Small intestine (tissue), 7 donors: ENCODE results near the gene SMOC1. TPM values are rescaled to one million over a fixed set of nuclear protein-coding genes. Genes with fewer than 3 reads are reported as not detected.

Experiments used
- DNase-seq, 2 donors: peaks; one replicate each; pipeline versions ENCODE4 v3.0.0 to v3.0.0-alpha.2; 2013
- FAIRE-seq: peaks from 2 replicates; lab custom pipeline; 2012; peaks lifted over from hg19 to GRCh38; lab: Jason Lieb, UNC
- H3K27ac ChIP-seq, 3 donors: one replicate each; pipeline ENCODE4 v1.5.1; 2013; ENCODE audit warnings: low read length in 2 of 3, mild to moderate bottlenecking in 2 of 3, control low read depth in 1 of 3, inconsistent platforms in 1 of 3, low read depth in 1 of 3, moderate library complexity in 1 of 3
- H3K27me3 ChIP-seq, 3 donors: one replicate each; pipeline ENCODE4 v1.6.1; 2013; ENCODE audit warnings: low read length in 3 of 3, inconsistent platforms in 1 of 3; ENCODE audit not compliant: control insufficient read depth in 3 of 3, insufficient read depth in 3 of 3
- H3K36me3 ChIP-seq, 3 donors: one replicate each; pipeline ENCODE4 v1.6.1; 2013; ENCODE audit warnings: low read length in 3 of 3, inconsistent platforms in 1 of 3, low read depth in 1 of 3, mild to moderate bottlenecking in 1 of 3, moderate library complexity in 1 of 3; ENCODE audit not compliant: control insufficient read depth in 3 of 3, insufficient read depth in 2 of 3
- H3K4me1 ChIP-seq, 3 donors: one replicate each; pipeline ENCODE4 v1.6.1; 2013; ENCODE audit warnings: low read length in 2 of 3, inconsistent platforms in 1 of 3, low read depth in 1 of 3, mild to moderate bottlenecking in 1 of 3, moderate library complexity in 1 of 3; ENCODE audit not compliant: control insufficient read depth in 3 of 3, insufficient read depth in 2 of 3
- H3K4me3 ChIP-seq, 3 donors: one replicate each; pipeline ENCODE4 v1.5.1; 2013; ENCODE audit warnings: low read length in 3 of 3, control low read depth in 1 of 3, inconsistent platforms in 1 of 3, low read depth in 1 of 3, mild to moderate bottlenecking in 1 of 3, moderate library complexity in 1 of 3
- H3K9me3 ChIP-seq, 2 donors: one replicate each; pipeline ENCODE4 v1.6.1; 2013; ENCODE audit warnings: low read depth in 1 of 2, low read length in 1 of 2; ENCODE audit not compliant: control insufficient read depth in 2 of 2, insufficient read depth in 1 of 2
- WGBS, 3 donors: extraction: QIAGEN DNeasy Blood & Tissue Kit; methylation state at CpG; one replicate each; pipeline ENCODE4 v1.1.7; 2013; 5-methylcytosine and 5-hydroxymethylcytosine counted together
- polyA plus RNA-seq, 4 donors: library from polyadenylated mRNA; stranded (reverse) in 3 of 4; unstranded in 1 of 4; fragments of 200-250 nt in 3 of 4; fragments of 120-200 nt in 1 of 4; gene quantifications; one replicate each; pipeline versions ENCODE4 v1.2.1 to v1.2.3, GENCODE V29; 2013
- donor health status: healthy with polysubstance abuse.
- donor health status: control.
- donor health status: control.
- donor health status: Bipolar disorder and iron deficiency.
- donor health status: healthy.

SMOC1 gene
- polyA plus RNA-seq, 4 donors = 0.94 to 3.5 (median 1.9) TPM; not detected in 1

DNA sequence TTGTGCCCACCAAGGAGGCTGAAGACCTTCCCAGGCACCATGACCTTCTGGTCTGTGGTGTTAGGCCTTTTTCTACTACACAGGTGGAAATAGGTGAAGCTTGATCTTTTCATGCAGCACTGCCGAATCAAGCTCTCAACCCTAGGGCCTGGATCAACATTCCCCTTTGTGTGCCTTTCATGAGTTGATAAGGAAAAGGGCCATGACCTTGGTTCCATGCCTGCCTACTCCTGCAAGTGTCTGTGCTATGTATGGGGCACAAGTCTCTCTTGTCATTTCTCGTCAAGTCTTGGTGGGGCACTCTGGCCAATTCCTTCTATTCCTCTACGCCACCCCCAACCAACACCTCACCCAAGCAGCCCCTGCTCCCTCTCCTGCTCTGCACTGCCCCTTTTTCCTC lies 155.0 kb downstream of the SMOC1 start:
- 71 to 77% (median 74%) methylated on average over 3 of the region's 3 CpGs for WGBS, 3 donors
- FAIRE-seq = no peak
- Histone ChIP-seq H3K4me1 (no peaks in the 10 kb centered on the region), H3K4me3 (no peak overlapping the region), H3K9me3 (no peaks in the 10 kb centered on the region), H3K27ac (no peak overlapping the region), H3K27me3 (no peaks in the 10 kb centered on the region), H3K36me3 (no peaks in the 10 kb centered on the region)
- no peak for DNase-seq

DNA sequence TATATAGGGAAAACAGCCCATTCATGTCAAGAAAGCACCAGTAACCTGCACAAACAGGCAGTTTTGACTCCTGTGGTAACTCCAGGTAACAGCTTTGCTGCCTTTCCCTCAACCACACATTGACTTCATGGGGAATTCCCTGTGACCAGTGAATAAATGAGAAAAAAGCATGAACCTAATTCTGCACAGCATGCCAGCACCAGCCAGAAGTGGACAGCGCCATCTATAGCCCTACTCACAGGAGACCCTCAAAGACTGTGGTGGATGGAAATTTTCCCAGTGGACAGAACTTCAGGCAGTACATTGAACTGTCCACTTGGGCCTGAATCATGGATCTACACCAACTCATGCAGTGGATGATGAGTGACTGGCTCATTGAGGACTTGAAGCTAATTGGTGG lies 157.4 kb downstream of the SMOC1 start:
- Histone ChIP-seq H3K36me3 (no peaks in the 10 kb centered on the region), H3K27me3 (peaks cover 0 to 6% (median 1%) of the 10 kb centered on the region in 3 donors), H3K4me1 (no peaks in the 10 kb centered on the region), H3K4me3 (no peak overlapping the region), H3K9me3 (no peaks in the 10 kb centered on the region), H3K27ac (no peak overlapping the region)
- 53 to 68% (median 53%) methylated on average over 1 of the region's 1 CpG for WGBS, 3 donors
- FAIRE-seq = no peak
- DNase-seq = no peak

DNA sequence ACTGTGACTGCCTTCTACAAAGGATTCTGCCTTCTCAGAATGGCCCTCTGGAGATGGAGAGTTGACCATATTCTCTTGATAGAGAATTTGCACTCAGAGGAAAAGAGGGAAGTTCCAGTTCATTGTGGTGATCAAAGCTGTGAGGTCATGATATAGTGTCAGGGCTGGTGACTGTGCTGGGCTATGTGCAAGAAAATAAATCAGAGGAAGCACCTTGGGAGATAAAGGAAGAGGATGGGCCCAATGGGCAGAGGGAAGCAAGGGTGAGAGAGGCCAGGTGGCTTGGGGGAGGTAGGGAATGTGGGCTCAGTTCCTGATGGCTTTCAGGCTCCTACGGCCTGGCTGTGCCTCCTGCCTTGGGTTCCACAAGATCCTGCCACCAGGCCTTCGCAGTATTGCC lies 163.8 kb downstream of the SMOC1 start:
- Histone ChIP-seq H3K36me3 (no peaks in the 10 kb centered on the region), H3K27ac (no peak overlapping the region), H3K4me1 (peaks cover 0 to 6% (median 0%) of the 10 kb centered on the region in 3 donors), H3K9me3 (no peaks in the 10 kb centered on the region), H3K27me3 (peaks cover 0 to 10% (median 4%) of the 10 kb centered on the region in 3 donors), H3K4me3 (no peak overlapping the region)
- DNase-seq (no peak), FAIRE-seq (no peak)
- 79 to 100% (median 81%) methylated on average over 2 of the region's 2 CpGs for WGBS, 3 donors

DNA sequence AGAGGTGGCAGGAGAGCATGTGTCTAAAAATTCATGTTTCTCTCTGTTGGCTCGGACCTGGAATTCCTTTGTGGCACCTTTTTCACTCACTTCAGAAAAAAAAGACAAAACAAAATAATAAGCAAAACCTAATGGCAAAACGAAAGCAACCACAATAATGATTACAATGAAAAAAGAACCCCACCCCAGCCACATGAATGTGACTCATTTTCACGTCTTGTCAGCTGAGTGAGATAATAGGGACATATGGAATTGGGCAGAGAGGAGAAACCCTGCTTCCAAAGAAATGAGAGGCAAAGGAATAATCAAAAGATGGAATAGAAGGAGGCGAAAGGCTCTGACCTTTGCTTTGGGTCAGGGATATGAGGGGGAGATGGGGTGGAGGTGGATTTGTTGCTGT lies 166.1 kb downstream of the SMOC1 start:
- Histone ChIP-seq H3K4me3 (no peak overlapping the region), H3K36me3 (no peaks in the 10 kb centered on the region), H3K9me3 (no peaks in the 10 kb centered on the region), H3K4me1 (peaks cover 0 to 6% (median 0%) of the 10 kb centered on the region in 3 donors), H3K27ac (no peak overlapping the region), H3K27me3 (peaks cover 0 to 10% (median 4%) of the 10 kb centered on the region in 3 donors)
- 44 to 69% (median 51%) methylated on average over 4 of the region's 4 CpGs for WGBS, 3 donors
- no peak for FAIRE-seq
- DNase-seq = no peak

DNA sequence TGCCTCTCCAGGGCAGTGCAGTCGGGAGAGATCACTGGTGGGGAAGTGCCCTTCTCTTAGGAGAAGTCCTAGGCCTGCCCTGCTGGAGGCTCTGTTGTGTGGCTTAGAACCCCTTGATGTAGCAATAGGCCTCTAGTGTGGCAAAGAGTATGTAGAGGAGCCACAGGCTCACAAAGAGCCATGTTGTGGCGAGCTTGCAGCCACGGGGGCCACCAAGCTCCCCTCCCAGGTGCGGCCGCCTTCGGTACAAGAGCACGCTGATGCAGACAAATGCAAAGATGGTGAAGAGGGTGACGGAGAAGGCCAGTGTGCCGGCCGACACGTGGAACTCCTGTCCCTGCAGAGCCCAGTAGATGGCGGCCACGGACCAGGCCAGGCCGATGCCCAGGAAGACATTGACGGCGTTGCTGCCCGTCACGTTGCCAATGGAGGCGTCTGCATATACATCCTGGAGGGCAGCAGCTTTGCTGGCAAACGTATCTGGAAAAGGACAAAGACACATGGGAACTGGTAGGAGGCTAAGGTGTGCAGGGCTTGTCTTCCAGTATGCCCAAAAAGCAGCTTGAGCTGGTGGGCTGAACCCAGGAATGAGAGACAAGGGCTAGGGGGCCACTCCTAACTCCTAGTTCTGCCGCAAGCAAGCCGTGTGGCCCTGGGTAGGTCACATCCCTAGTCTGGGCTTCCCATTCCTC lies 166.8 kb downstream of the SMOC1 start:
- WGBS, 3 donors = 21 to 40% (median 40%) methylated on average over 22 of the region's 22 CpGs
- no peak for FAIRE-seq

DNA sequence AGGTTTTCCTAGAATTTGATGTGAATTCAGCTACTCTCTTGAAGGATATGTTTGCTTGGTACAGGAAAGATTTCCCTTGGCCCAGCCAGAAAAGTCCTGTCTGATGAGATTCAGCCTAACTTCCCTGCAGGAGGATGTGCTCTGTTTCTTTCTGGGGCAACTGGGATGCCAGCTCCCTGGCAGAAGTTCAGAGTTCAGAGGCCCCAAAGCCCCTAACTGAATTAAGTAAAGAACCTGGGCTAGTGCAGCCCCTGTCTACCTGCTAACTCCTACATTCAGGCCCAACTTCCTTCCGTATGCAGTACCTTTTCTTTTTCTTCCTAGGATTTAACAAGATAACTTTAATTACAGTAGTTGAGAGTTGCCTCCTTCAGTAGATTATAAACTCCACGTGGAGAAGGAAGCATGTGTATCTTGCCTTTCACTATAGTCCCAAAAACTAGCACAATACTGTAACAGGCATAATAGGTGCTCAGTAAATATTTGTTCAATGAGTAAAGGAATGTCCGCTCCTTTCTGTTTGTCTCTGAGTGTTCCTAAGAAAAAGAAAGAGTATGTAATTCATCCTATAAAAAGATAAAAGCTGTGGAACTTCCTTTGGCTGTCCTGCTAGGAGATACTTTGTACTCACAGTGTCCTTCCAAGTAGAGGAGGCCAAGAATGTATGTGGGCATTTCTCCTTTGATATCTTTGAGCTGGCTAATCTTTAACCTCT lies 168.5 kb downstream of the SMOC1 start:
- Histone ChIP-seq H3K9me3 (no peaks in the 10 kb centered on the region), H3K27ac (no peak overlapping the region), H3K4me3 (no peak overlapping the region), H3K27me3 (peaks cover 0 to 2% (median 0%) of the 10 kb centered on the region in 3 donors), H3K36me3 (no peaks in the 10 kb centered on the region), H3K4me1 (peaks cover 0 to 6% (median 0%) of the 10 kb centered on the region in 3 donors)
- FAIRE-seq (no peak), DNase-seq (peak; percentile 38 to 53)
- 9 to 43% (median 42%) methylated on average over 3 of the region's 3 CpGs for WGBS, 3 donors

More for the DNA sequence above, 166.8 kb downstream of the SMOC1 start:
- no peak overlapping the region for H3K27ac ChIP-seq
- peak; percentile 59 to 76 for DNase-seq
- no peak overlapping the region for H3K4me3 ChIP-seq
- peaks cover 0 to 6% (median 0%) of the 10 kb centered on the region in 3 donors for H3K4me1 ChIP-seq
- no peaks in the 10 kb centered on the region for H3K36me3 ChIP-seq
- H3K27me3 ChIP-seq = peaks cover 0 to 5% (median 4%) of the 10 kb centered on the region in 3 donors
- no peaks in the 10 kb centered on the region for H3K9me3 ChIP-seq

DNA sequence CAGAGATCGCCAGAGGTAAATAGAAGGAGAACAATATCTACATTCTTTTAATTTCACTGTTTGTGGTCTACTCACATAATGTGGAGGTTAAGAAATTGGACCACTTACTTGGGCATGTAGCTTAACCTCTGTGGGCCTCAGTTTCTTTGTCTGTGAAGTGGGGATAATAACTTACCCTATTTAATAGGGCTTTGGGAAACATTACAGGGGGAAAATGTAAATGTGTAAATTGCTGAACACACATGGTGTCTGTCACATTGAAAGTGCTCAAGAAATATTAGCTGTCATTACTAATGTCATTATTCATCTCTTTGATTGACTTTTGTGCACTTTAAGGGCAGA lies 169.1 kb downstream of the SMOC1 start:
- H3K4me1 ChIP-seq = peaks cover 0 to 6% (median 0%) of the 10 kb centered on the region in 3 donors
- peaks cover 0 to 3% (median 0%) of the 10 kb centered on the region in 3 donors for H3K27me3 ChIP-seq
- DNase-seq = no peak
- H3K27ac ChIP-seq = no peak overlapping the region
- no peak for FAIRE-seq
- H3K4me3 ChIP-seq = no peak overlapping the region
- 4 to 55% (median 28%) methylated on average over 1 of the region's 1 CpG for WGBS, 3 donors
- H3K9me3 ChIP-seq = no peaks in the 10 kb centered on the region
- no peaks in the 10 kb centered on the region for H3K36me3 ChIP-seq

DNA sequence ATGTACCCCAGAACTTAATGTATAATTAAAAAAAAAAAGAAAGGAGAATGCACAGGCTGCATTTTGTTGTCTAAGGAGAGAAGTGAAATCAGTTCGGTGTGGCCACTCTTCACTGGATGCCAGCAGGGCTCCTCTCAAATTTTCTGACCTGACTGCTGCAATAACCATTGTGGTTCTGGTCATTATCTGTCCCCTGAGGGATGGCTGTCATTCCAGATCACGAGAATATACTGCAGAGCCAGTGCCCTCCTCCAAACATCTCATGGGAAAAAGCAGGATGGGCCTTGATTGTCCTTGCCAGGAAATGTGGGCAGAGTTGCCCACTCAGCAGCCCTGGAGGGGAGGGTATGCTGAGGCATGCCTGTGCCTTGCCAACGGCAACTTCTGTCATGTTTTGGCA lies 170.4 kb downstream of the SMOC1 start:
- H3K9me3 ChIP-seq = no peaks in the 10 kb centered on the region
- H3K4me1 ChIP-seq = peaks cover 0 to 6% (median 0%) of the 10 kb centered on the region in 3 donors
- WGBS, 3 donors = 71 to 75% (median 72%) methylated on average over 3 of the region's 3 CpGs
- no peaks in the 10 kb centered on the region for H3K36me3 ChIP-seq
- FAIRE-seq (no peak), DNase-seq (no peak)
- H3K27ac ChIP-seq = no peak overlapping the region
- H3K4me3 ChIP-seq = no peak overlapping the region
- peaks cover 0 to 3% (median 0%) of the 10 kb centered on the region in 3 donors for H3K27me3 ChIP-seq
